ENCODE data around the gene CYP4B1.

- no peak for TF ChIP-seq POLR2A (IDR thresholded peaks at IDR 0.05)
- TF ChIP-seq, protein P1, sequence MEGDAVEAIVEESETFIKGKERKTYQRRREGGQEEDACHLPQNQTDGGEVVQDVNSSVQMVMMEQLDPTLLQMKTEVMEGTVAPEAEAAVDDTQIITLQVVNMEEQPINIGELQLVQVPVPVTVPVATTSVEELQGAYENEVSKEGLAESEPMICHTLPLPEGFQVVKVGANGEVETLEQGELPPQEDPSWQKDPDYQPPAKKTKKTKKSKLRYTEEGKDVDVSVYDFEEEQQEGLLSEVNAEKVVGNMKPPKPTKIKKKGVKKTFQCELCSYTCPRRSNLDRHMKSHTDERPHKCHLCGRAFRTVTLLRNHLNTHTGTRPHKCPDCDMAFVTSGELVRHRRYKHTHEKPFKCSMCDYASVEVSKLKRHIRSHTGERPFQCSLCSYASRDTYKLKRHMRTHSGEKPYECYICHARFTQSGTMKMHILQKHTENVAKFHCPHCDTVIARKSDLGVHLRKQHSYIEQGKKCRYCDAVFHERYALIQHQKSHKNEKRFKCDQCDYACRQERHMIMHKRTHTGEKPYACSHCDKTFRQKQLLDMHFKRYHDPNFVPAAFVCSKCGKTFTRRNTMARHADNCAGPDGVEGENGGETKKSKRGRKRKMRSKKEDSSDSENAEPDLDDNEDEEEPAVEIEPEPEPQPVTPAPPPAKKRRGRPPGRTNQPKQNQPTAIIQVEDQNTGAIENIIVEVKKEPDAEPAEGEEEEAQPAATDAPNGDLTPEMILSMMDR (IDR thresholded peaks at IDR 0.05) = no peak
Observed at GRCh38 chr1:46772571-46772970, 26.3 kb upstream of the CYP4B1 start.
